Effector CD4-positive, alpha-beta T cell (primary cell): Measurements from ENCODE around the gene ZFPM1.

Experiments
- DNase-seq: peaks from one replicate; pipeline ENCODE4 v3.0.0-alpha.2; 2020

Gene ZFPM1

GRCh38 chr16:88502371-88502770 lies 49.3 kb downstream of the ZFPM1 start:
- no peak for DNase-seq

- DNase-seq, result no peak
Measured at GRCh38 chr16:88502776-88503280, 49.7 kb downstream of the ZFPM1 start.

- DNase-seq, result no peak
Measured at GRCh38 chr16:88503374-88503770, 50.3 kb downstream of the ZFPM1 start.

DNA sequence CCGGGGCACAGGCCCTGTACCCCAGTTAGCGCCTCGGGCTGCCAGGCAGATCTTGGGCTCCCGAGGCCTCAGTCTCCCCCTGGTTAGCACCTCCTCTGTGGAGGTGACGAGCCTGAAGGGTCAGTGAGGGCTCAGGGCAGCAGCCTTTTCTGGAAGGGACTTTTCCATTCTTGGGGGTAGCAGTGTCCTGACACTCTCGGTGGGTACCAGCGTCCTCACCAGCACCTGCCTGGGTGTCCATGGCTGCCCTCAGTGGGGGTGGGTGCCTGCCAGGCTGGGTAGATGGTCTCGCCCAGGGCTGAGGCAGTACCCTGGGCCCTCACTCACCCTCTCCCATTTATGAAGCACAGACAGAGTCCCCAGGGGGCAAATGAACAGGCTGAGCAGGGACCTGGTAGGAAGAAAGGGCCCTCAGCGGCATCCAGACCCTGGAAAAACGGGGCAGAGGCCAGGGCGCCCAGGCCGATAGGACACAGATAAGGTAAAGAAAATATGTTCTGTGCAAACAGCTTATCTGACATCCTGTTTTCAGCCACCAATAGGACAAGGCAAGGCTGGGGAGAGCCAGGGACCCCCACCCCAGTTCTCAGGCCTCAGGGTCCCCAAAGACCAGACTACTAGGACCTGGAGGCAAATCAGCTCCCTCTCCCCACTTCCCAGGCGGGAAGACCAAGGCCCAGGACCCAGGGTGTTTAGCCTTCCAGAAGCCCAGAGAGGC lies 50.9 kb downstream of the ZFPM1 start:
- no peak for DNase-seq

DNA sequence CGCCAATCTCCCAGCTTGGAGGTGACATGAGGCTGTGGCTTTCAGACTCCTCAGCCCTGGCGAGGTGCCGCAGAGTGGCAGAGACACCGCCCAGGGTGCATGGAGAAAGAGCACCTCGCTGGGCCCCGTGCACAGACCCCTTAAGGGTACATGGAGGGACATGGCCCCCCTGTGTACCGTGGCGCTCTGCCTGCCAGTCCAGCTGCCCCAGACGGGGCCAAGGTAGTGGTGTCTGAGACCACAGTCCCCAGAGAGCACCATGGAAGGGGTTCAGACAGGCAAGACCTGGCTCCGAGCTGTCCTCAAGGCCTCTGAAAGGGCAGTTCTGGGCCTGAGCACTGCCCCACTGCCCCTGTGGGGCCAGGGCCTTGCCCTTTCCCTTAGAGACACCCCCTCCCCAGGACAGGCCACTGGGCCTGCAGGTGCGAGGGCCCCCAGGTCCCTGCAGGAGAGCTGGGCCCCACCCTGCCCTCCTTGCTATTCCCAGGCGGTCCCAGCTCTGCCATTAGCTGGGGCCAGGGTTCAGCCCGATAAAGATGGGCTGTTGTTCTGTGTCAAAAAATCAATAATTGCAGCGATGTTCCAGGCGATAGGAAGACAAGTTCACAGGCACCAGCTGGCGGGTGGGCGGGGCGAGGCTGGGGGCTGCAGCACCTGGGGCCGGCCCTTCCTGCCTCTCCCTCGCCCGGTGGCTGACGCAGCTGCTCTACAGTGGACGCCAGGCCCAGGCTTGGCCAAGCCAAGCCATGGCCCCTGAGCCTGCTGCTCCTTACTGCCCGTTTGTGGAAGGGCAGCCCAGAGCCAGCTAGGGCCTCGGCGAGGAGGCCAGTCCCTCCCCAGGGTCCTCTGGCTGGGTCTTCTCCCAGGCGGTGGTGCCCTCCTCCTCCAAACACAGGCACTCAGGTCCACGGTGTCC lies 51.7 kb downstream of the ZFPM1 start:
- no peak for DNase-seq

DNA sequence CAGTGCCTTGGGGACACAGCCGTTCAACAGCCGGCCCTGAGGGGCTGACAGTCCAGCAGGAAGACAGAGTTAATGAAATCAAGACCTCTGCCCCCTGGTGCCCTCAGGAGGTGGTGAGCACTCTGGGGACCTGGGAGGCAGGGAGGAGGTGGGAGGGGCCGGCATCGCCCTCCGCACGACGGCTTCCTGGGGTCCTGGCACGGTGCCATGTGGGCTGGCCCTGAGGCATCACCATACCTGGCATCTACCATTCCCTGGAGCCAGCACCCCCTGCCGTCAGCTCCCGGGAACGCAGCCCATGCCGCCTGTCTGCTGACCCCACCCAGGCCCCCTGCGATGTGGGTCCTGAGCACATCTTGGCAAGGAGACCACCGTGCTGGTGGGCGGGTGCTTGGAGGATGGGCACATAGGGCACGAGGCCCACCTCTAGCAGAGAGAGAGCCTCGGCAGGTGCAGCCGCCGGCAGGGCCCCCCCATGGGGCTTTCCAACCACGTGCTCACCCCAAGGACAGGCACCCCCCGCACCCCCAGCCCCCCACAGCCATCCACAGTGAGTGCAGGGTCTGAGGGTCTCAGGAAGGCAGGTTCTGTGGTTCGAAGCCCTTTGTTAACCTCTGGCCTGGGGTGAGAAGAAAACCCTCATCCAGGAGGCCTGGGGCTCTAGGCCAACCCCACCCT lies 52.5 kb downstream of the ZFPM1 start:
- DNase-seq, result peak; percentile 58

GRCh38 chr16:88506723-88507122 lies 53.6 kb downstream of the ZFPM1 start:
- DNase-seq, result no peak

DNA sequence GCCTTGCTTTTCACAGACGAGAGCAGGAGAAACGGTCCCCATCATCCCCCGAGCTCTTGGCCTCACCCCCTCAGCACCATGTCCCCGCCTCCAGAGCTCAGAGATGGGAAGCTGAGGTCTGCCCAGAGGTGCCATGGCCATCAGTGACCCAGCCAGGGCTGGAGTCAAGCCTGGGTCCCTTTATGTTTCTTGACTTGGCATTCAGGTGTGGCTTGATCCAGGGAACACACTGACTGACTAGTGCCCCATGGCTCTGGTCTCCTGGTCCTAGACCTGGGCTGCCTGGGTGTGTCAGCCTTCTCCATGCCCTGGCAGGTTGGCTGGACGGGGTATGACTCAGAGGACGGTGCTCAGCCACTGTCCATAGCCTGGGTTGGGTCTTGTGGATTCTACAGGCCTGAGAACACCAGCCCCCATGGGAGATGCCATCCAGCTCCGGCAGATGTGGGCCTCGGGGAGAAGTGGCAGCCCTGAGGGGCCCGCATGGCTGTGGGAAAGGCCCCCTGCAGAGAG lies 54.2 kb downstream of the ZFPM1 start:
- DNase-seq, result no peak

DNA sequence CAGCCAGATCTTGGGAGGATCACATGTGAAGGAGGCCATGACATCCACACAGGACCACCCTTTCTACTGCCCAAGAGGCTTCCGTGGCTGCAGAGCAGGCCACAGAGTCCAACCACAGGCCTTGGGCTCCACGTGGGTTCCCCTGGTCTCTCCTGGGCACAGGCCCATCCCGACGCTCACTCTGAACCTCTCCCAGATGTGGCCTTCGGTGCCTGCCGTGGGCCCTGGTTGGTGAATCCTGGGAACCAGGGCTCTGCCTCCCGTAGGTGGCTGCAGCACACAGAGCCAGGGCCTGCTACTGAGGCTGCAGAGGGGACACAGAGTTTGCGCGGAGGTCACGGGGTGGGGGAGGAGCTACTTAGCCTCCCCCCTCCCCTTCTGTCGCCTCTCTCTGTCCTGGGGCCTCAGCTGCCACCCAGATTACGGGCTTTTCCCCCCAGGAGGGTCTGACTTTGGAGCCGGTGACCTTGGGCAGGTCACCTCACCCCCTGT lies 55.3 kb downstream of the ZFPM1 start:
- no peak for DNase-seq

- no peak for DNase-seq
Measured at GRCh38 chr16:88508868-88509748, 56.0 kb downstream of the ZFPM1 start.

- no peak for DNase-seq
Measured at GRCh38 chr16:88509749-88510069, 56.6 kb downstream of the ZFPM1 start.

GRCh38 chr16:88510091-88510994 lies 57.3 kb downstream of the ZFPM1 start:
- DNase-seq, result no peak

DNA sequence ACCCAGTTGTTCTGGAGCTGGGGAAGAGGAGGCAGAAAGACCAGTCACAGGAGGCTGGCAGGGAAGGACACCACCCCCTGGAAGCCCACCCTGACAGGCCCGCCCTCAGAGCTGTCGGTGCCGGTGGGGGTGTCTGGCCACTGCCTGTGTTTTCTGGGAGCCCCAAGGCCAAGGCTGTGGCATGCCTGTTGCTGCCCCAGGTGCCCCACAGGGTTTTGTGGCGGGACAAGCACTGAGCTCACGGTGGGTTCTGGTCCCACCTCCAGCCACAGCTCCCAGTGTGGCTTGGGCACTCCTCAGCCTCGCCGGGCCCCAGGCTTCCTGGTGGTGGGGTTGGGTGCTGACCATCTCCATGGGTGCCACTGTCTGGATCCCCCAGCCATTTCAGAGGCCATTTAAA lies 58.0 kb downstream of the ZFPM1 start:
- no peak for DNase-seq

DNA sequence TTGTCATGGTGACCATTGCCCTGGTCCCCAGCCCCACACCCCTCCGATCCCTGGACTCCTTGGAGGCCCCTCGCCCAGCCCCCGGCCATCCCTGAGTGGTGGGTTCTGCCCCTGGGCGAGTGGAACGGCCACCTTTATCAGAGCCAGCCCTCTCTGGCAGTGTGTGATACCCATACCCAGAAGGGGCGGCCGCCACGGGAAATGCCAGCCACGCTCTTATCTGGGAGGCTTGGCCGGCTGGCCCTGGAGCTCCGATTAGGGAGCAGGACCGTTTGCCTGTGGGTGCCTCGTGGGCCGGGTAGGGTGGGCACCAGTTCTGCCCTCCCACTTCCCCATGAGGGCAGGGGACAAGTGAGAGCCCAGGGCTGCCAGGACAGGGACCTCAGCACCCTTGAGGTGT lies 58.8 kb downstream of the ZFPM1 start:
- DNase-seq, result no peak

DNA sequence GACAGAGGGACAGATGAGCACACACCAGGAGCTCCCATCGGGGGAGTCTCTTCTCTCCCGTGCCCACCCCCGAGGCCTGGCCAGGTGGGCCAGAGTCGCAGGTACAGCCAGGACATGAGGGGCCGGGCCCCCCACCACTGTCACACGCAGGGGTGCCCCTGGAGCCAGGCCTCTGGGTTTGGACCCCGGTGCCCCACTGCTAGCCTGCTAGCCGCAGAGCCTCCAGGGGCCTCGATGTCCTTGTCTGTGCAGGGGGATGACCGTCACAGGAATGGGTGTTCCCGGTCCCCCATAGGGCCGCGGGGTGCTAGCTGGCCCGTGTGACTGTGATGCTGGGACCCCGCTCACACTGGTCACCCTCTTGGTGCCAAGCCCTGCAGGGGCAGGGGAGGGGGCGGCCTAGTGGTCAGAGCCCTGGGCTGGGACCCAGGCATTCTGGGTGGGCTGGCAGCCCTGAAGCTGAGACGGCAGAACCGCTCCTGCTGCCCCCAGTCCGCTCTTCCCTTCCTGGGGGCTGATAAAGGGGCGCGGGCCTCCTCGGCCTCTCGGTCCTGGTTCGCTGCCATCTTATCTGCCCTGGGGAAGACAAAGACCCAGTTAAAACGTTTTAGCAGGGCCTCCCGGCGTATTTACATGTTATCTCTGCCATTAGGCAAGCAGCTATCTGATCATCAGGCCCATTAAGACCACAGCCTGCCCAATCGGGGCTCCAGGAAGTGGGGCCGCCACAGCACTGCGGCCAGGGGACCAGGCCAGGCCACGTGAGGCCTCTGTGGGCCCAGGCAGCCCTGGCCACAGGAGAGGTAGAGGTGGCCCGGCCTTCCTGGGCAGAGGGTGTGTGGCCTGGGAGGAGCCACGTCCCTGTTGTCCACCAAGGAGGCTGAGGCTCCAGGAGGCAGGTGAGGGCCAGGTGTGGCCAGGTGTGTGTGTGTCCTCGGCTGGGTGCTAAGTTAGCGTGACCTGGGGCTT lies 59.9 kb downstream of the ZFPM1 start:
- no peak for DNase-seq

- no peak for DNase-seq
Measured at GRCh38 chr16:88514070-88514469, 61.0 kb downstream of the ZFPM1 start.

DNA sequence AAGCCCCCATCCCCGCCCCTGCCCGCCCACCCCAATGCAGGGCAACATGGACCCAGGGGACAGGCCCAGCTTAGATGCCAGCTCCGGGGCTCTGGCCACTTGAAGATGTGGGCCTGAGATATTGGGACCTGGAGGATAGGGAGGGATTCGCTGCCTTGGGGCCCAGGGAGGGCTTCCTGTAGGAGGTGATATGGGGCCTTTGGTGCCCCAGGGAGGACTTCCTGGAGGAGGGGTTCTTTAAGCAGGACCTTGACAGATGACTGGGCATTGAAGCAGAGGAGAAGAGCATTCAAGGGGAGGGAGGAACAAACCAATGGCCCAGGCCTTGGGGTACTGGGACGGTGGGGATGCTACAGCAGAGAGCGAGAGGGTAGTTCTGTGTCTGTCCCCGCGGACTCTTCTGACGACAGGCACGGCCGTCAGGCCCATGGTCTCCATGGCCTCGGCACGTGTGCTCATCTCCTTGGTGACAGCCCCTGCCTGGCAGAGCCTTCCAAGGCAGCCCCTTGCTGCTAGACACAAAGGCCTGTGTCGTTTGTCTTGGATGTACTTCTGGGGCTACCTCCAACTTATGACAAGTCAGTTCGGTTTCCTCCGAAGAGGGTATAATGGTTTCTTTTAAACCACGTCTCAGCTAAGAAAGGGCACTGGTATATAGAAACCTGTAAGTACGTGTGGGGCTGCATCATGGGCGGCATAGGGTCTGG lies 61.6 kb downstream of the ZFPM1 start:
- no peak for DNase-seq

DNA sequence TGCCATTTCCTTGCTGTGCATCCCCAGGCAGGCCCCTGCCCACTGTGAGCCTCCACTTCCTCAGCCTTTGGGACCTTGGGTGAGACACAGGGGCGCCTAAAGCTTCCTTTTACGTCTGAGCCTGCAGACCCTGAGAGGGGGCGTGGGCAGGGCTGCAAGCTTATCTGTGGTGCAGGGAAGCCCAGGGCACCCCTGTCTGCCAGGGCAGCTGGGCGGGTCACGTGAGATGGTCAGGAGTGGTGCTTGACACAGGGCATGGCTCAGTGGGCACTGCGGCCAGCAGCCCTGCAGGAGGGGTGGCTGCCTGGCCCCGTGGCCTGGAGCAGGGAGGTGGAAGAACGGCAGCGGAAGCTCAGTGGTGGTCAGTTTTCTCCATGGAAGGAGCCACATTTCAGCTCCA lies 62.3 kb downstream of the ZFPM1 start:
- DNase-seq, result no peak
